OCI-LY1 (cell line): ENCODE data around the gene GNRH2.

ENCODE experiments used
- CTCF ChIP-seq: fragments of 200-600 bp; sonication (generic), shearing (Covaris generic); IDR thresholded peaks from 2 replicates; pipeline ENCODE4 v1.5.1; 2017; ENCODE audit warnings: mild to moderate bottlenecking, antibody characterized with exemption, low read length, moderate library complexity, mixed read lengths
- EZH2 ChIP-seq: fragments of 200-600 bp; sonication (generic), shearing (Covaris generic); IDR thresholded peaks from 2 replicates; pipeline ENCODE4 v1.8.0; 2017; ENCODE audit warnings: borderline replicate concordance, mixed run types, mild to moderate bottlenecking, antibody characterized with exemption, low read length, moderate library complexity, mixed read lengths

- TF ChIP-seq CTCF = no peak
- no peak for TF ChIP-seq EZH2
These were observed 3.3 kb upstream of the GNRH2 start for GRCh38 chr20:3040086-3040485.
